GM18505 (cell line): Measurements from ENCODE around the gene WNT3A.
"Not testable (repeated sequence)": the region's sequence is repeated elsewhere in the genome, so short reads cannot be mapped to it uniquely, and the experiment has no call there.

Source experiments
- ATAC-seq: cut with Tn5 transposase; IDR thresholded peaks from one replicate; pipeline ENCODE4 v1.9.1; 2021; ENCODE audit not compliant: unreplicated experiment
- POLR2A ChIP-seq: IDR thresholded peaks from 4 replicates; pipeline ENCODE4 v1.6.1; 2011; ENCODE audit warnings: borderline replicate concordance; ENCODE audit not compliant: insufficient read depth, insufficient read length; ENCODE audit errors: extremely low read depth

WNT3A gene

DNA sequence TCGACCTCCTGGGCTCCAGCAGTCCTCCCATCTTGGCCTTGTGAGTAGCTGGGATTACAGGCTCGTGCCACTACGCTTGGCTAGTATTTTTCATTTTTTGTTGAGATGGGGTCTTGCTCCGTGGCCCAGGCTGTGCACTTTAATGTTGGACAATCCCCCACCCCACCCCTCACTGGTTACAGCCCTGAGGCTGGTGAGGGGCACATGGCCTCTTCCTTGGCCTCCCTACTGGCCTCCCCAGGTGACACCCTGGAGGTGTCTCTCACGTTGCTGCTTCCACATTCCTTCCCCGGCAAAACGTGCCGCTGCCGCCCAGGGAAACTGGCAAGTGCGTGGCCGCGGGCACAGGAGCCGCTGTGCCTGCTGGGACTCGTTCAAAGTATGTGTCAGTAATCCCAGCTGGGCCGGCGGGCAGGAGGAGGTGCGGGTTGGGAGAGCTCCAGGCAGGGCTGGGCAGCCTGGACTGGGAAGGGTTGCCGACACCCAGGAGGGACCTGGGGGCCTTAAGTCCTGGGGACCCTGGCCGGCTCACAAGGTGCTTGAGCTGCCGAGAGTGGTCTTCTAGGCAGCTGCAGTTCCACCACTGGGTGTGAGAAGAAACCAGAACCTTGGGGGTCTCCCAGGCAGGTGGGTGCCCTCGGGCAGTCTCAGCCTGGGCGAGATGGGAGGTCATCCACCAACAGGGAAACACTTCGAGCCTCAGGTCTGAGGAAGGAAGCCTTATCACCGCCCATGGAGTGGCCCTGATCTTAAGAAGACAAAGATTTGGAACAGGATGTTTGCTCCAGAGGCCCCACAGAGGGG is 6.5 kb downstream of the WNT3A start:
- no peak for TF ChIP-seq POLR2A
- no peak for ATAC-seq

DNA sequence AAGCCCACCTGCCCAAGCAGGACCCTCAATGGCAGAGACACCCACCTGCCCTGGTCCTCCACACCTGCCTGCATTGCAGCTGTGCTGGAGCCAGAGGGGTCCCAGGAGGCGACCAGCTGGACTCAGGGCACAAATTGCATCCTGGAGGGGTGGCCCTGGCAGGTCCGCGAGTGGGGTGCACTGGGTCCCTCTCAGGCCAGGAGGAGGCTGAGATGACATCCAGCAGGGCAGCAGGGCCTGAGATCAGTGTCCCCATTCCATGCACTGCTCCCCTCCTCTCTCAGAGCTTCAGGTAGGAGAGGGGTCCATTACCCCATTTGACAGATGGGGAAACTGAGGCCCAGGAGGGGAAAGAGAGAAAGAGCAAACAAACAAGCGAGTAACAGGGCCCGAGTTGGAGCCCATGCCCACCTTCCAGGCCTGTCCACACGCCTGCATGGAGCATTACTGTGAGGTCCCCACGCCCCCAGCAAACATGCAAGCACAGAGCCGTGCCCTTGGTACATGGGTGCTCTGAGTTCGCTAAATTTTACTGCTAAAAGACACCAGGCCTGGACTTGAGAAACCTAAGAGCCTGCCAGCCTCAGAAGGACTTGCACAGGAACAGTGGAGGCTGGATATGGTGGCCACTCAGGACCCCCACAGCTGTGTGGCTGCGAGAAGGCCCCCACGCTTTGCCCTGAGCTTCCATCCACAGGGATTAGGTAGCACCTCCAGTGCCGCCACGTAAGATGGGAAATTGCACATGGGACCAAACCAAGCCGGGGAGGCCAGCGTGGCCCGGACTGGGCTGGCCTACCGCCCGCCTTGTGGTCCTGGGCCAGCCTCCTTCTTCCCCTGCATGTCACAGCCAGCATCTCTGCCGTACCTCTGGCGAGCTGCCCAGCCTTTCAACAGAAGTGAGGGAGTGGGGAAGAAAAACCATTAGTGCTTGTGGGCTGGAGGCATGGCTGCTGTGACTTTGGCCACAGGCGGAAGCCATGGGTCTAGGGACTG is 7.4 kb downstream of the WNT3A start:
- ATAC-seq = no peak
- TF ChIP-seq POLR2A = no peak

DNA sequence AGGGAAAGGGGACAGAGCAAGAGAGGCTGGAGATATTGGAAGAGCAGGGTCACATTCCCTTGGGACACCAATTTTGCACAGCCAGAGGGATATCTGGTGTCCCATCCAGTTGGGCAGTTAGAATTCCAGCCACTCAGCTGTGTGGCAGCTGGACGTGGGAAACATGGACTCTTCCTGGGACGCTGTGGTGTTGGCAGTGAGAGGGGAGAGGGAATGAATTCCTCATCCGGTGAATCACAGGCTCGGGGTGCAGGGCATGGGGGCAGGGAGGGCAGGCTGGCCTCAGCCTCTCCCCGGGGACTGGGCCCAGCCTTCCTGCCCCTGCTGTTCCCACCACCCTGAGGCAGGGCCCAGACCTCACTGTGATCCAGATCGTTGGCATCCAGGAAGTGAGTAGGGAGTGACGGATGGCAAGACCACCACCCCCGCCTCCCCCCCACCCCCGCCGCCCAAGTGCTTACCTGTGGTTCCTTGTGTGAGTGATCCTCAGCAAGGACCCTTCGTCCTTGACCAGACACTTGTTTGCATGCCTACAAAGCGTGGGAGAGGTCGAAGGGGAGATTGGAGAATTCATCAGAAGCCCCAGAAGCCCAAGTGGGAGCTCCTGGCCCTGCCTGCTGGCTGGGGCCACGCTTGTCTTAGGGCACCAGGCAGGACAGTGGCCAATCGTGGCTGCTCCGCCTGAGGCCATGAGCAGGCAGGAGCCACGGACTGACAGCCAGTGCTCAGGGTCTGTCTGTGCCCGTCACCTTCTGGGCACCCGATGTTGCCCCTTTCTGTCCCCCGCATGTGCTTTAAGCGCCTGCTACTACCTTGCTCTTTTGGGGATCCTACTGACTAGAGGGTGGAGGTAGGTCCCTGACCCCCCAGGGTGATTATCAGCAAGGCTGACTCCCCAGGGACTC is 8.7 kb downstream of the WNT3A start:
- no peak for TF ChIP-seq POLR2A
- no peak for ATAC-seq

DNA sequence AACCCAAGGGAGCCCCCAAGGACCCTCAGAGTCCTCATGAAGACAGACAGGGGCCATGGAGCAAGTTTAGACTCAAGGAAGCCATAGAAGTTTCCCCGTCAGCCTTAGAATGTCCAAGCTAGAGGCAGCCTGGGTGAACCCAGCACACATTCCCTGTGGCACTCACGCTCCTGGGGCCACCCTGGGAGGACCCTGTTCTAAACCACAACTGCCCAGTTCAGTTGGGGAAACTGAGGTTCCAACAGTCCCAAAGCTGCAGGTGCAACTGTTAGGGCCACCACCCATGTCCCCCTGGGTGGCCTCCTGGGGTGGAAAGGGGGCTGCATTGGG is 9.3 kb downstream of the WNT3A start:
- no peak for TF ChIP-seq POLR2A

DNA sequence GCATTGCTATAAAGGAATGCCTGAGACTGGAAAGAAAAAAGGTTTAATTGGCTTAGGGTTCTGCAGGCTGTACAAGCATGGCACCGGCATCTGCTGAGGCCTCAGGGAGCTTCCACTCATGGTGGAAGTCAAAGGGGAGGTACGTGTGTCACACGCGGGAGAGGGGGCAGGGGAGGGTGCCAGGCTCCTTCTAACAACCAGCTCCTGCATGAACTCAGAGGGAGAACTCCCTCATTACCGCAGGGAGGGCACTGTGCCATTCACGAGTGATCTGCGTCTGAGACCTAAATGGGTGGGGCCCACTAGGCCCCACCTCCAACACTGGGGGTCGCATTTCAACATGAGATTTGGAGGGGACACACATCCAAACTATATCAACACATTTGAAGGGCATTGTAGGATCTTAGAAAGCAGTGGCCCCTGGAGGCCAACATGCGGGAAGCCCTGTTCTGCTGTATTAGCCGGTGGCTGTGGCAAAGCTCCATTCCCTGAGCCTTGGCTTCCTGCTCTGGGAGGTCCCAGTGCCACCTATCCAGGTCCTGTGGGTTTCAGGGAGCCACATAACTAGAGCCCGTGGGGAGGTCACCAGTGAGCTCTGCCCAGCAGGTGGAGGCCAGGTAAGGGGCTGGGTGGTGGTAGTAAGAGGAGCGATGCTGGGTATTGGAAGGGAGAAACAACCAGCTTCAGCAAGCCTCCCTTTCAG is 10.0 kb downstream of the WNT3A start:
- no peak for TF ChIP-seq POLR2A
- no peak for ATAC-seq

More for the DNA sequence above, 9.3 kb downstream of the WNT3A start:
- no peak for ATAC-seq

DNA sequence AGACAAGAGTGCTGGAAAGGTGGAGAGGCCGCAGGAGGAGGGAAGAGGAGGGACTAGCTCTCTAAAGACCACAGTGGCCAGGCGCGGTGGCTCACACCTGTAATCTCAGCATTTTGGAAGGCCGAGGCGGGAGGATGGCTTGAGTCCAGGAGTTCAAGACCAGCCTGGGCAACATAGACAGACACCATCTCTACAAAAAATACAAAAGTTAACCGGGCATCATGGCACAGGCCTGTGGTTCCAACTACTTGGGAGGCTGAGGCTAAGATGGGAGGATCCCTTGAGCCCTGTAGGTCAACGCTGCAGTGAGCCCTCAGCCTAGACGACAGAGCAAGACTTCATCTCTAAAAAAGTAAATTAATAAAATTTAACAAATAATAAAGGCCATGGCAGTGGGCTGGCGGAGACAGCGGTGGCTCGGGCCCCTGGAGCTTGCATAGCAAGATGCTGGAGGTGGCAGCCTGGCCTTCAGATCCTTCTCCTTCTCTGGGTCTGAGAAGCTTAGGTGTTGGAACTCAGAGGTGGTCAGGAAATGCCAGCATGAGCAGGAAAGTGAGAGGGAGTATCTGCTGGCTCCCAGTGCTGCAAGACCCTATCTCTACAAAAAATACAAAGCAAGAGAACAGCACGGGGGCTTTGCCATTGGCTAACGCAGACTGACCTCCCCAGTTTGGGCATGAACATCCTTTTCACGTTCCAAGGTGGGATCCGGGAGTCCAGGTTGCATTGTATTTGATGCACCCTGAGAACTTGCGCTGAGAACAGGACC is 10.7 kb downstream of the WNT3A start:
- TF ChIP-seq POLR2A = no peak
- no peak for ATAC-seq

DNA sequence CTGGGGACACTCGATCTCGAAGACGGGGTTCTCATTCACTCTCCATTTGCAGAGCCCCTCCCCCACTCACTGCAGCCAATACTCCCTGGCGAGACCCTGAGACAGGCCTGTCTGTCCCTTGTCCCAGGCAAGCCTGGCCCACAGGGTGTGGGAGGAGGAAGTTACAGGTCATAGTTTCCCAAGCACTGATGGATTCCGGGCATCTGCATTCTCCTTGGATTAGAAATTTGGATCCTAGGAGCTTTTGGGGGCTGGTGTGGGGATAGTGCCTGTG is 11.3 kb downstream of the WNT3A start:
- ATAC-seq = no peak
- TF ChIP-seq POLR2A = no peak

DNA sequence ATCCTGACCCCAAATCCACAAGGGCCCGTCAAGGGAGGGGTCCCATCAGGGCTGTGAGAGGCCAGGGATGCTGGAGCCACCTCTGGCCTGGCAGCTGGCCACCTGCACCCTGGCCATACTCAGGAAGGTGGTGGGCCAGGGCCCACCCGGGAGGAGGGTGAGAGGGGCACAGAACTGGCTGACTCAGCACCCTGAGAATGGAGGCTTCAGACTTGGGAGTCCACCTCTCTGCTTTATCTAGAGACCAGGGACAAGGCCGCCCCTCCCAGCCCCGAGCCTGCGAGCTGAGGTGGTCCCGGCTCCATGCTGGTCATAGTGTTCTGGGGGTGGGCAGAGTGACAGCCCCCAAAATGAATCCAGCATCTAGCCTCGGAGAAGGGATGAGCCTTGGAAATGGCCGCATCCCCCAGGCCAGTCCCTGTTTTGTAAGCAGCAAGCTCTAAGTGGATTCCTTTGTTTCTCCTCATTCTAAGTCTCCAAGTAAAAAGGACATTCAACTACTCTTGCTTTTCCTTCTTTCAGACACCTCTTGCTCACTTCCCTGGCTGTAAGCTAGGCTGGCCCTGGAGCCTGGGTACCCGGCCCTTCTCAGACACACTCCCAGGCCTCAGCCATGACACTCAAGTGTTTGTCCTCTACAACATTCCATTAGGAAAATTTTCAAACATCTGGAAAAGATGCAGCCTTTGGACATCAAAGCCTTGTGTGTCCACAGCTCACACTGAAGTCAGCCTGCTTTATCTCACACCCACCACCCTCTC is 12.3 kb downstream of the WNT3A start:
- no peak for ATAC-seq
- TF ChIP-seq POLR2A = no peak

DNA sequence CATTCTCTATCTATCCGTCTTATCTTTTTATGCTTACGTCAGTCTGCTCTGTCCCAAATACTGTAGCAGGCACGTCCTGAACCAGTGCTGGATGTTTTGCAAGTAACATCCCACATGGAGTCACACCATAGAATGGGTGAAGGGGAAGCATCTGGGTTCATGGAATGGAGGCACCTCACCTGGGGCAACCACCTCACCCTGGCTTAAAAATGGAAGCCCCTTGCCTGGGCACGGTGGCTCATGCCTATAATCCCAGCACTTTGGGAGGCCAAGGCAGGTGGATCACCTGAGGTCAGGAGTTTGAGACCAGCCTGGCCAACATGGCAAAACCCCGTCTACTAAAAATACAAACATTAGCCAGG is 12.9 kb downstream of the WNT3A start:
- ATAC-seq = not testable (repeated sequence)

DNA sequence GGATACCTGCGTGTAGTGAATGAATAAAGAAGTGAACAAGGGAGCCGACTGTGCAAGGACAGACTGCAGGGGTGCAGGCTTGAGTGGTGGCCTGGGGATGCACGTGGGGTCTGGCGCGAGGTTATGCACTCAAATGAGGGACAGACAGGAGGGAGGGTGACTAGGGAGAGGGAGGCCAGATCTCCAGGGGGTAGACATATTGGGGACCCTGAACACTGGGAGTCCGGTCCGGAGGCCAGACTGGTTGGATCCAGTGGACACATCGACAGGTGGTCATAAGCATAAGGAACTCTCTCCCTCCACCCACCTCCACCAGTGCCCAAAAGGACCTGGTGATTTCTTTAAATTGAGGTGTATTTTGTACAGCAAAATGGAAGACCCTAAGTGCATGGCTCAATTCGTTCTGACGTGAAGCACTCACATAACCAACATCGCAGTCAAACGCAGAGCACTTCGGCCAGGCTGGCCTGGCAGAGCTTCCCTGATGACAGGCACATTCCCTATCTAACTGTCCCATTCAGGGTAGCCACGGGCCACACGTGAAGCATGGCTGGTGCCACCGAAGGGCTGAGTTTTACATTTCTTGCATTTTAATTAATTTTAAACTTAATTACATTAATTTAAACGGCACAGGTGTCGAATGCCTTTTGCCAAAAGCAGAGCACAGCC is 14.0 kb downstream of the WNT3A start:
- TF ChIP-seq POLR2A = no peak
- no peak for ATAC-seq

DNA sequence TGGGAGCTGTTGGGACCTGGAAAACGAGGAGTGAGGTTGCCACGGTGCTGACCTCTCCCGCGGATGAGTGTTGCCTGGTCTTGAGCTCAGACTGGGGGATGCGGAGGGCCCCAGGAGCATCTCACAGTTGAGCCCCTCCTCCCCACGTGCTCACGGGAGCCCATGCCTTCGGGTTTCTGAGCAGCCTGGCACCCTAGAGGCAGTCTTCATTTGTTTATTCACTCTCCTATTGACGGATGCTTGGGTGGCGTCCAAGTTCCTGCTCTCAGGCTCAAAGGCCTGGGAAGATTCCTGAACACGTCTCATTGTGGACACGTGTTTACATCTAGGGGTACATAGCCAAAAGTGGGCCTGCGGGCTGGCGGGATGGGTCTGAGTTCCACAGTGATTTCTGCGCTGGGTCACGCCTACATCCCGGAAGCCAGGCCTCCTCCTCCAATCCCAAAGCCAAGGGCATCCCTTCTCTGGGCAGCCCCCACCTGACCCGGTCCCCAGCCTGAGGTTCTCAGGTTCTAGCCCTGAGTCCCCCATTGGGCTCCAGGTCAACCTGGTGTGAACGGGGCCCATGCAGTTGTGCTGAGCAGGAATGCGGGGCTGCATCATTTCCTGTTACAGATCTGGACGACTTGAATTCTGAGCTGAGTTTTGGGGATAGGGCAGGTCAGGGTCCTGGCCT is 14.7 kb downstream of the WNT3A start:
- no peak for TF ChIP-seq POLR2A

More for the DNA sequence above, 14.7 kb downstream of the WNT3A start:
- ATAC-seq = no peak
